Thymus (tissue), 11 donors: ENCODE measurements around the gene EGFR. TPM values are rescaled to one million over a fixed set of nuclear protein-coding genes. Genes with fewer than 3 reads are reported as not detected.

Experiments used
- DNase-seq, 9 donors: peaks; one replicate each; pipeline ENCODE4 v3.0.0-alpha.2; 2013; ENCODE audit warnings: low spot score in 9 of 9, low read depth in 6 of 9, missing footprints in 1 of 9
- H3K27ac ChIP-seq, 2 donors: one replicate each; pipeline ENCODE4 v1.5.1; 2013; ENCODE audit warnings: control low read depth in 1 of 2, low read depth in 1 of 2, low read length in 1 of 2, mild to moderate bottlenecking in 1 of 2, moderate library complexity in 1 of 2
- H3K27me3 ChIP-seq, 2 donors: one replicate each; pipeline ENCODE4 v1.5.1; 2013; ENCODE audit warnings: low read length in 1 of 2; ENCODE audit not compliant: control insufficient read depth in 2 of 2, insufficient read depth in 1 of 2
- H3K36me3 ChIP-seq, 2 donors: one replicate each; pipeline ENCODE4 v1.5.1; 2013; ENCODE audit warnings: low read length in 1 of 2, mild to moderate bottlenecking in 1 of 2, moderate library complexity in 1 of 2; ENCODE audit not compliant: control insufficient read depth in 2 of 2, insufficient read depth in 2 of 2
- H3K4me1 ChIP-seq, 2 donors: one replicate each; pipeline ENCODE4 v1.5.1; 2013; ENCODE audit warnings: low read length in 2 of 2; ENCODE audit not compliant: control insufficient read depth in 2 of 2, insufficient read depth in 2 of 2
- H3K4me3 ChIP-seq, 2 donors: one replicate each; pipeline ENCODE4 v1.5.1; 2013; ENCODE audit warnings: low read length in 2 of 2, control low read depth in 1 of 2, mild to moderate bottlenecking in 1 of 2
- H3K9me3 ChIP-seq, 2 donors: one replicate each; pipeline ENCODE4 v1.5.1; 2013; ENCODE audit warnings: low read length in 1 of 2, mild to moderate bottlenecking in 1 of 2; ENCODE audit not compliant: control insufficient read depth in 2 of 2, insufficient read depth in 1 of 2
- WGBS: extraction: QIAGEN DNeasy Blood & Tissue Kit; methylation state at CpG from one replicate; pipeline ENCODE4 v1.1.7; 2013; 5-methylcytosine and 5-hydroxymethylcytosine counted together
- polyA plus RNA-seq: library from polyadenylated mRNA; stranded (reverse); fragments of 200-250 nt; gene quantifications from one replicate; pipeline ENCODE4 v1.2.3, GENCODE V29; 2013
- total RNA-seq: library from RNA; stranded (reverse); fragments of 120-200 nt; gene quantifications from one replicate; pipeline ENCODE4 v1.2.4, GENCODE V29; 2013
- donor health status: healthy.

Gene EGFR
- total and polyA plus RNA-seq, 2 donors = 14.2 to 19.5 TPM

DNA sequence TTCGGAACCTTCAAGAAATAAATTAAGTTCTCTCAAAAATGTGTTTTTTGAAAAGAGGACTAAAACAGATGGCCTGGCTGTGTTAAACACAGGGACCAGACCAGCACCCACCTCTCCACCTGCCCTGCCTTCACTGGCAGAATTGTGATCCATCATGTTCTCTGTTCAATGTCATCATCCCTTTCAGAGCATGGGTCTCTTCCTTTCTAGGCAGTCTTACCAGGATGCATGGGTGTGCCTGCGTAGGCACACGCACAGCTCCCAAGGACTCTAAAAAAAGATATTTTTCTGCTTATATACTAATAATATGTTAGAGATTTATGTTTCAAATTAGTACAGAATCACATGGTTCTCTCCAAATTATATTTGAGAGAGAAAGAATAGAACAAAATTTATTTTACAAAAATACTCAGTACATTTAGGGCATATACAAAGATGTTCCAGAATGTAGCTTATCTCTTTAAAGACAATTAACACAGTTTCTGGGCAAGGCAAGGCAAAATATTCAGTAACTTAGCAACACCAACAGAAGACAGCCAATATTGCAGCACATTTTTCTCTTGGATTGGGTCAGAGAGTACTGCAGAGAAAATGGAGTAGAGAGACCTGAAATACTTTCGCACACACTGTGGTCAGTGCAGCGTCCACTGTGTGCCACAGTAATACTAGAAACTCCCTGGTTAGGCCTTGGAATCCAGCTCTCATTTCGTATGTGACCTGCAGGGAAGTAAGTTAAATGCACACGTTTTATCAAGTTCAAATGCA is 52.8 kb downstream of the EGFR start:
- H3K4me1 ChIP-seq = peaks cover 0 to 2% of the 10 kb centered on the region in 2 donors
- H3K9me3 ChIP-seq = no peaks in the 10 kb centered on the region
- no peaks in the 10 kb centered on the region for H3K36me3 ChIP-seq
- WGBS = 89% methylated on average over 6 of the region's 7 CpGs
- no peak for DNase-seq
- H3K27ac ChIP-seq = no peak overlapping the region
- H3K4me3 ChIP-seq = no peak overlapping the region
- H3K27me3 ChIP-seq = no peaks in the 10 kb centered on the region

DNA sequence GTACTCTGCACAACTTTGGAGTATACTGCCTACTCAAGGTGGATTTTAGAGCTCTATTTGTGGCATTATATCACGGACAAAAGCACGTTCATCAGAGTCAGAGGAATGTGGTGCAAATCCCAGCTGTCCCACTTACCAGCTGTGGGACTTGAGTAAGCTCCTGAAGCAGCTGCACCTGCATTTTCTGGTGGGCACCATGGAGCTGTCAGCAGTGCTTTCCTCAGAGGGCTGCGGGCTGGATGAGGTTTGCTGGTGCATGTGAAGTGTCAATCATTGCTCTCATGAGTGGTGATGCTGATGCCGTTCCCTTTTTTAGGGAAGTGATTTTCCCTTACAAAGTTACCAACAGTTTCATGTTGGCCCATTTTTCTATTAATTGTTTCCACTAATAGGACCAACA is 53.4 kb downstream of the EGFR start:
- no peak for DNase-seq
- Histone ChIP-seq H3K27ac (no peak overlapping the region), H3K27me3 (no peaks in the 10 kb centered on the region), H3K9me3 (no peaks in the 10 kb centered on the region), H3K4me3 (no peak overlapping the region), H3K4me1 (no peaks in the 10 kb centered on the region), H3K36me3 (no peaks in the 10 kb centered on the region)
- 79% methylated on average over 4 of the region's 4 CpGs for WGBS

DNA sequence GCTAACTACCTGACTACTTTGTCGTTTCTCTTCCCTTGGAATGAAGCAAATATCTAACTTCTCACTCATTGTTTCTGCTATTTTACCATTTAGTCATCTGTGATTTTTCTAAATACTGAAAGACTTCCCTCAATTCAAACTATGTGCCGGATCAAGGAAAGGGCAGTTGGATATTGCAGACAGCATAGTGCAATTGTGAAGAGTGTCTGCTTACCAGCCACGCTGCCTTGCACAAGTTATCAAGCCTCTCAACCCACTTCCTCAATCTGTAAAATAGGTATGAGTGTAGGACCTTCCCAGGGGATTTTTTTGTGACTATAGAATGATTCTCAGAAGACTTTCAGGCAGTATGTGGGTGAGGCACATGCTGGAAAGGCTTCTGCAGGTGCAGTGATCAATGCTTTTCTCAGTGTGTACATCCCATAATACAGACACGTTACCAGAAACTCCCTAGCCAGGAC is 54.3 kb downstream of the EGFR start:
- Histone ChIP-seq H3K27ac (no peak overlapping the region), H3K9me3 (no peaks in the 10 kb centered on the region), H3K4me3 (no peak overlapping the region), H3K36me3 (no peaks in the 10 kb centered on the region), H3K27me3 (no peaks in the 10 kb centered on the region), H3K4me1 (peaks cover 0 to 2% of the 10 kb centered on the region in 2 donors)
- 75% methylated on average over 4 of the region's 4 CpGs for WGBS
- no peak for DNase-seq

DNA sequence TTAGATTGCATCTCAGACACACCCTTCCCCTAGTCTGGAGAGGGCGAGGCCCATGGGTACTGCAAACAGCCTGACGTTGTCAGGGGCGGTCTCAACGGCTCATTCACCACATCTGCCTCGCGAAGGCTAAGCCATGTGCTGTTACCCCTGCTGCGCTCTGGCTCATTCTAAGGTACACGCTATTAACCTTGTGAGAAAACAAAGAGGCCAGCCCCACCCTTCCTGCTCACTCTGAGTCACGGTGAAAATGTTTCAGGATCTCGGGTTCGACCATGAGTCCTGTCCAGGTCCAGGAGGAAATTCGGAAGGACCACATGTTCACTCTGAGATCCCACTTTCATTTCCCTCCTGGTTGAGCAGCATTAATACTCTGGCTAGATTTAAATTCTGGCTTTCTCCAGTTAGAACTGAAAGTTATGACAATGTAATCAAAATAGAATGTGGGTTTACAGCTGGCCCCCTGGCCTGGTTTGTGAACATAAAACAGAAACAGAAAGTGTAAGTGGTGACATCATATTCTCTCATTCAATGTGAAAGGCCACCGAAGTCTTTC is 55.2 kb downstream of the EGFR start:
- WGBS = 74% methylated on average over 13 of the region's 13 CpGs
- Histone ChIP-seq H3K9me3 (no peaks in the 10 kb centered on the region), H3K36me3 (no peaks in the 10 kb centered on the region), H3K4me3 (no peak overlapping the region), H3K27me3 (no peaks in the 10 kb centered on the region), H3K27ac (peak overlapping the region; percentile 1 to 40), H3K4me1 (peaks cover 0 to 6% of the 10 kb centered on the region in 2 donors)
- DNase-seq = no peak

DNA sequence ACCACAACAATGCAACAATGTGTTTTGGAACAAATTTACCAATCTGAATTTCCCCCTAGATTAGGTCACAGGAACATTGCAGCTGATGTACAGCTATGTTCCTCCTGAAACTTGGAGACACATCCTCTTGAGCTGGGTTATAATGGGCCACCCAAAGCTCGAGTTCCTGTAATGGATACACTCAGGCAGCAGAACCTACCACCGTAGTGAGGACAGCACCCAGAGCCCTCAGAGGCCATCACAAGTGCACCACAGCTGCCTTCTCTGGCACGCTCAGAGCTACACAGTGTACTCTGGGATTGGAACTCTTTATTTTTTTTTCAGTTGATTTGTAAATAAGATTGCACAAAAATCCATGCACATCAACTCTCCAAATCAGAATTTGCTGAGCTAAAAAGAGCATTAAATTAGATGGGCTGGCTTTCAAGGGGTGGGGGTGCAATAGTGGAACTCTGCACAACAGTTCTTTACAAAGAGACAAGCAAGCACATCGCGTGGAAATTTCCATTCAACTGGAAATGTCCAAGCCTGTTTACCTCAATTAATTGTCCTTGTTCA is 56.7 kb downstream of the EGFR start:
- DNase-seq = no peak
- Histone ChIP-seq H3K27me3 (no peaks in the 10 kb centered on the region), H3K4me1 (peaks cover 0 to 6% of the 10 kb centered on the region in 2 donors), H3K36me3 (no peaks in the 10 kb centered on the region), H3K4me3 (no peak overlapping the region), H3K27ac (peak overlapping the region in 1 of 2 donors; percentile 20), H3K9me3 (no peaks in the 10 kb centered on the region)
- WGBS = 93% methylated on average over 5 of the region's 5 CpGs

DNA sequence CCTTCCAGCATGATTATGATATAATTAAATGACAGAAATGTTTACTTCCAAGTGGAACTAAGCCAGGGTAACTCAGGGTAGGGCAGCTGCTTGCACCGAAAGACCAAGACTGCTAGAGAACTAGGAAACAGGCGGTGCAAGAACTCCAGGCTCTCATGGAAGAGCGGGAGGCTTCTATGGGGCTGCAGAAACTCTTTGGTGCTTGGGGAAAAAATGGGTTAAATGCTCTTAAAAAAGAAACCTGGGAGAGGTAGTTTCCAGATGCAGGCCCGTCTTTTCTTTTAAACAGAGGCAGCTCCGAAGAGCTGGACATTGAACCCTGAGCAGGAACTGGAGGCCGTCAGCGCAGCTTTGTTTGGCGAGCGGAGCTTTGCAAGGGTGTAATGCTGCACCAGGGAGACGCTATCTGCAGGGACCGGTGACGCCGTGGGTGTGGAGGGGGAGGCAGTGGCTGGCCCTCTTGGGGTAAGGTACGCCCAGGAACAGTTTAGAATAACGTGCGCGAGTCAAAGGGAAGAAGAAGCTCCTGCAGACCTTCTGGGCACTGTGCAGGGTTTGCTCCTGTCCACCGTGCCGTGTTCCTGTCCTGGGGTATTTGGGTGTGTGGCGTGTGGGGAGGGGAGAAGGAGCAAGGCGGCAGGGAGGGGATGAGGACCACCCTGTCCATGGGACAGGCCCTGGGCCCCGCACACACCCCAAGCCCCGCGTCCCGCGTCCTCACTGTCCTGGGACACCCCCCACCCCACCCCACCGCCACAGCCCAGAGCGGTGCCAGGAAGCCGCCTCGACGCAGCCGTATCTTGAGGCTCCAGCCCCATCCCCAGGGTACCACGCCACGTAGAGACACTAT is 59.0 kb downstream of the EGFR start:
- WGBS = 90% methylated on average over 34 of the region's 34 CpGs
- H3K27ac ChIP-seq = no peak overlapping the region
- H3K27me3 ChIP-seq = no peaks in the 10 kb centered on the region
- H3K4me3 ChIP-seq = no peak overlapping the region
- H3K9me3 ChIP-seq = no peaks in the 10 kb centered on the region
- H3K4me1 ChIP-seq = peaks cover 0 to 6% of the 10 kb centered on the region in 2 donors
- no peaks in the 10 kb centered on the region for H3K36me3 ChIP-seq
- no peak for DNase-seq

DNA sequence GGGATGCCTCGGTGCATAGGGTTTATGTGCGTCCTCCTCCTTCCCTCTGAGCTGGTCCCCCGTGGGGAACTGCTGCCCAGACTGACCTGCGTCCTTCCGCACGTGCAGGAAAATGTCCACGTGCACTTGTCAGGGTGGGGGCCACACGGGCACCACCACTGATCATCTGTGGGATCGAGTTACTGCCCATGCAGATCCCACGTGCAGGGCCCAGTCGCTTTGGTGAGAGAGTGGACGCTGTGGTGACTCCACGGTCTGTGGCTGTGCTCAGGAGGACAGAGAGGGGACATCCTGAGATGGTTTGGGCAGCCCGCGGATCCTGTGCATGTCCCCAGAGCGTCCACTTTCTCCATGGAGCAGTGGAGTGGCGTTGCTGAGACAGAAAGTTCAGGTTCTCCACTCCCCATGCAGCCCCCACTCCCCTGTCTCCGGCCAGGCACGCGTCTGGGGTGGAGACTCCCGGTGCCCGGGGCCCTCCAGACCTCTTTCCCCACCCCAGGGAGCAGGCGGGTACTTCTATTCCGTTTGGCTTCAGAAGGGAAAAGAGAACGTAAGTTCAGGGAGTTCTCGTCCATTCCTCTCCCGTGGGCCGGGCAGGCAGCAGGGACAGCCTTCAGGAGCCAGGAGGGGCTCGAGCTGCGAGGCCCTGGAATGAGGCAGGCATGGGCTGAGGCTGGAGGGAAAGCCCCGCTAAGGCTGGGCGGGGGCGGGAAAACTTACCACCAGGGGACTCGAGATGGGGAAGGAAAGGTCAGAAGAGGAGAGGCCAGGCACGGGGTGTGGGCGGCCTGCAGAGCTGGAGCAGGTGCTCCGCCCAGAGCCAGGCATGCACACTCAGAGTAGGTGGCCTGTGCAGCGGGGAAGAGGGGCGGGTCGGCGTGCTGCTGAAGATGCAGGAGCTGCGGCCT is 59.9 kb downstream of the EGFR start:
- Histone ChIP-seq H3K27ac (no peak overlapping the region), H3K27me3 (no peaks in the 10 kb centered on the region), H3K9me3 (no peaks in the 10 kb centered on the region), H3K4me1 (peaks cover 0 to 6% of the 10 kb centered on the region in 2 donors), H3K36me3 (no peaks in the 10 kb centered on the region), H3K4me3 (no peak overlapping the region)
- no peak for DNase-seq
- 81% methylated on average over 42 of the region's 42 CpGs for WGBS

DNA sequence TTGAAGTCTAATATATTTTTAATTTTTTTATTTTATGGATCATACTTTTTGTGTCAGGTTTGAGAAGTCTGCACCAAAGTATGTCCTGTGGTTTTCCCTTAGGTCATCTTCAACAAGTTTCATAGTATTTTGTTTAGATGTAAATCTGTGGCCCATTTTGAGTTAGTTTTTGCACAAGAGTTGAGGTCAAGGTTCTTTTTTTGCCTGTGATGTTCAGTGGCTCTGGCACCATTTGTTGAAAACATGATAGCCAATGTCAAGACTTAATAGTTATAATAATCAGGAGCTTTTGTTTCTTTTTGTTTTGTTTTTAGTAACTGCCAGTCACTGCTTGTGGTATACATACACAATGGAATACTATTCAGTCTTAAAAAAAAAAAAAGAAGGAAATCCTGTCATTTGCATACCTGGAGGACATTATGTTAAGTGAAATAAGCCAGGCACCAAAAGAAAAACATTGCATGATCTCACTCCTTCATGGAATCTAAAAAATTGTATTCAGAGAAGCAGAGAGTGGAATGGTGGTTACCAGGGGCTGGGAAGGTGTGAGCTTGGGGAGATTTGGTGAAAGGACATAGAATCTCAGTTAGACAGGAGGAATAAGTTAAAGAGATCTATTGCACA is 61.3 kb downstream of the EGFR start:
- Histone ChIP-seq H3K4me3 (no peak overlapping the region), H3K27ac (no peak overlapping the region), H3K9me3 (no peaks in the 10 kb centered on the region), H3K36me3 (no peaks in the 10 kb centered on the region), H3K4me1 (peaks cover 0 to 8% of the 10 kb centered on the region in 2 donors), H3K27me3 (no peaks in the 10 kb centered on the region)
- DNase-seq = no peak
